Trophoblast cell (in vitro differentiated cells and primary cell): ENCODE results near the gene UGT2B11. TPM values are rescaled to one million over a fixed set of nuclear protein-coding genes. Genes with fewer than 3 reads are reported as not detected.
"Not testable (repeated sequence)": the region's sequence is repeated elsewhere in the genome, so short reads cannot be mapped to it uniquely, and the experiment has no call there.

Experiments
- DNase-seq, 2 donors: peaks; one replicate each; pipeline ENCODE4 v3.0.0-alpha.2; 2016
- H2AFZ ChIP-seq: 2 replicates; pipeline ENCODE4 v1.6.1; 2013; ENCODE audit warnings: low read length, moderate library complexity, mild to moderate bottlenecking; ENCODE audit not compliant: insufficient read depth, poor library complexity
- H2AK5ac ChIP-seq: 2 replicates; pipeline ENCODE4 v1.6.1; 2013; ENCODE audit warnings: mild to moderate bottlenecking, low read length
- H2BK120ac ChIP-seq: 2 replicates; pipeline ENCODE4 v1.6.1; 2013; ENCODE audit warnings: low read length, mild to moderate bottlenecking, moderate library complexity; ENCODE audit not compliant: insufficient read depth, poor library complexity
- H2BK12ac ChIP-seq: 2 replicates; pipeline ENCODE4 v1.6.1; 2013; ENCODE audit warnings: mild to moderate bottlenecking, low read length, moderate library complexity
- H2BK5ac ChIP-seq: 2 replicates; pipeline ENCODE4 v1.6.1; 2013; ENCODE audit warnings: low read length, low read depth, moderate library complexity, mild to moderate bottlenecking; ENCODE audit not compliant: poor library complexity
- H3K14ac ChIP-seq: 2 replicates; pipeline ENCODE4 v1.6.1; 2013; ENCODE audit warnings: mild to moderate bottlenecking, low read length
- H3K18ac ChIP-seq: 2 replicates; pipeline ENCODE4 v1.6.1; 2013; ENCODE audit warnings: mild to moderate bottlenecking, low read length
- H3K23ac ChIP-seq: 2 replicates; pipeline ENCODE4 v1.6.1; 2013; ENCODE audit warnings: low read length
- H3K27ac ChIP-seq: 2 replicates; pipeline ENCODE4 v1.5.1; 2013; ENCODE audit warnings: low read depth, mild to moderate bottlenecking, inconsistent platforms, low read length, moderate library complexity
- H3K27me3 ChIP-seq: 2 replicates; pipeline ENCODE4 v1.6.1; 2013; ENCODE audit warnings: inconsistent platforms, mild to moderate bottlenecking, low read length, moderate library complexity; ENCODE audit not compliant: insufficient read depth
- H3K36me3 ChIP-seq, 2 experiments: 1 replicate in 1 of 2; 2 replicates in 1 of 2; pipeline ENCODE4 v1.6.1; 2013; ENCODE audit warnings: low read length in 2 of 2, mild to moderate bottlenecking in 2 of 2, moderate library complexity in 1 of 2; ENCODE audit not compliant: insufficient read depth in 2 of 2, control insufficient read depth in 1 of 2
- H3K4ac ChIP-seq: 2 replicates; pipeline ENCODE4 v1.6.1; 2013; ENCODE audit warnings: low read depth, mild to moderate bottlenecking, low read length, moderate library complexity
- H3K4me1 ChIP-seq, 2 experiments: 1 replicate in 1 of 2; 2 replicates in 1 of 2; pipeline ENCODE4 v1.6.1; 2013; ENCODE audit warnings: low read length in 2 of 2, mild to moderate bottlenecking in 2 of 2, moderate library complexity in 1 of 2; ENCODE audit not compliant: insufficient read depth in 2 of 2, control insufficient read depth in 1 of 2
- H3K4me2 ChIP-seq: 2 replicates; pipeline ENCODE4 v1.6.1; 2013; ENCODE audit warnings: inconsistent platforms, mild to moderate bottlenecking, low read length, moderate library complexity
- H3K4me3 ChIP-seq: 2 replicates; pipeline ENCODE4 v1.5.1; 2013; ENCODE audit warnings: mild to moderate bottlenecking, low read depth, low read length, inconsistent platforms
- H3K79me1 ChIP-seq: one replicate; pipeline ENCODE4 v1.6.1; 2013; ENCODE audit warnings: low read length
- H3K79me2 ChIP-seq: 2 replicates; pipeline ENCODE4 v1.6.1; 2013; ENCODE audit warnings: low read length, mild to moderate bottlenecking; ENCODE audit not compliant: control insufficient read depth, insufficient read depth, poor library complexity
- H3K9ac ChIP-seq: 2 replicates; pipeline ENCODE4 v1.6.1; 2013; ENCODE audit warnings: mild to moderate bottlenecking, low read length
- H3K9me3 ChIP-seq: 2 replicates; pipeline ENCODE4 v1.6.1; 2013; ENCODE audit warnings: low read depth, mild to moderate bottlenecking, control low read depth, inconsistent platforms, low read length; ENCODE audit not compliant: insufficient read depth
- H4K12ac ChIP-seq: 2 replicates; pipeline ENCODE4 v1.6.1; 2013; ENCODE audit warnings: low read depth, mild to moderate bottlenecking, low read length, moderate library complexity
- H4K8ac ChIP-seq: 2 replicates; pipeline ENCODE4 v1.6.1; 2013; ENCODE audit warnings: low read depth, mild to moderate bottlenecking, low read length, moderate library complexity
- H4K91ac ChIP-seq: one replicate; pipeline ENCODE4 v1.6.1; 2013; ENCODE audit warnings: low read depth, mild to moderate bottlenecking, low read length, moderate library complexity
- WGBS: extraction: QIAGEN DNeasy Blood & Tissue Kit; methylation state at CpG from one replicate; pipeline ENCODE4 v1.1.7; 2013; ENCODE audit warnings: missing lambda C conversion rate; ENCODE audit not compliant: insufficient read length, insufficient coverage; ENCODE audit errors: extremely low coverage; 5-methylcytosine and 5-hydroxymethylcytosine counted together
- polyA plus RNA-seq: library from polyadenylated mRNA; stranded (reverse); fragments of 200-250 nt; gene quantifications from 2 replicates; pipeline ENCODE4 v1.2.3, GENCODE V29; 2013

Gene UGT2B11
- polyA plus RNA-seq = 0.12 TPM in 2 replicates

DNA sequence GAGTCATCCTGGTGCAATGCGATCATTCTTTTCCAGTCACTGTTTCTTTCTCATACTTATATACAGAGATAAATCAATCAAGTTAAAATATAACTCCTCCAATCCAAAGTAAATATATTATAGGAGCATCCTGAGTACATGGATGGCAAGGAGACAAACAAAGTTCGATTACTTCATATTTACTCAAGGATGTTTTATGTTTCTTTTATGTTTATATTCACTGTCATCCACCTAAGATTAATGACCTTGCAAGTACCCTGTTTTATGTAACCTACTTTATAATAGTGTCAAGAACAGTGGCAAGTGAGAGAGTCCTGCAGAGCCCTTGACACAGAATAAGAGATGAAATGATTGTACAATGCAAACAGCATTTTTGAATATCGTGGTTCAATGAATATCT is at the start of gene UGT2B11:
Gene UGT2B11 (minus strand): TSS at position 33 of the 400 bp plus-strand sequence. CDS start 26 bp downstream, at position 7.
- H3K23ac ChIP-seq = no peak within 1 kb of the TSS
- H3K79me1 ChIP-seq = no peaks in the 10 kb centered on the region
- WGBS = no CpG with 5 or more reads among the region's 3 CpGs
- DNase-seq = no peak
- H3K79me2 ChIP-seq = no peaks in the 10 kb centered on the region
- H2BK12ac ChIP-seq = no peak within 1 kb of the TSS
- no peak within 1 kb of the TSS for H3K9ac ChIP-seq
- no peaks in the 10 kb centered on the region for H3K4me1 ChIP-seq
- H3K14ac ChIP-seq = no peak within 1 kb of the TSS
- no peak within 1 kb of the TSS for H3K4ac ChIP-seq
- H3K18ac ChIP-seq = no peak within 1 kb of the TSS
- no peak within 1 kb of the TSS for H4K91ac ChIP-seq
- no peaks in the 10 kb centered on the region for H3K27me3 ChIP-seq
- H3K27ac ChIP-seq = no peak within 1 kb of the TSS
- H3K36me3 ChIP-seq = no peaks in the 10 kb centered on the region
- H3K9me3 ChIP-seq = no peaks in the 10 kb centered on the region
- no peak within 1 kb of the TSS for H2AFZ ChIP-seq
- H4K12ac ChIP-seq = no peak within 1 kb of the TSS
- no peak within 1 kb of the TSS for H2AK5ac ChIP-seq
- no peak within 1 kb of the TSS for H2BK5ac ChIP-seq
- no peak within 1 kb of the TSS for H2BK120ac ChIP-seq
- H3K4me3 ChIP-seq = no peak within 1 kb of the TSS
- no peak within 1 kb of the TSS for H4K8ac ChIP-seq
- H3K4me2 ChIP-seq = no peak within 1 kb of the TSS

DNA sequence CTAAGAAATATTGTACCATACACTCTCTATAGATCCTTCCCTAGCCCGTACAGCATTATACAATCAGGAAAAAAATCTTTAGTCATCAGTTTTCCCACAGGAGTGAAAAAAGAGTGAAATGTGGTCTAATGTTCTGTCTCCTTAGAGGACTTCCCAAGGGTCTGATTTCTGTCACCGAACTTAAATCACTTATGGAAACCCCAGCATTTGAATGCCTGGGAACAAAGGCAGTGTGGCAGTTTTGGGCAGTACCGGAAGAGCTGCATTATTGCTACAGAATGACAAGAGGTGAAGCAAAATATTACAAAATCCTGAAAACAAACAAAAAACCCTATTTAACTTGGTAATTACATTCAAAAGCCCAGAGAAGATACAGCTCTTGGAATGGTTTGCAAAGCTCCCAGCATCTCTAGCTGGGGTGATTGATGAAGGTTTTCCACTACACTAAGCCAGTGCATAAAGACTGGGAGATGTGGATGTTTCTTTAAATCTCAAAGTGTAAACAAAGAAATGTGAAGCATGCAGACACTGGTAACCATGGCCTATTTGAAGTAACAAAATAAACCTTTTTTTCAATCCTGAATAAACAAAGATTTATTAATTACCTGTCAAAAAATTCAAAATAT is 38.7 kb upstream of the UGT2B11 start:
- not testable (repeated sequence) for H2BK120ac ChIP-seq, H4K8ac ChIP-seq, H3K14ac ChIP-seq, DNase-seq, H2AK5ac ChIP-seq, H3K9ac ChIP-seq, H3K23ac ChIP-seq, H3K9me3 ChIP-seq, H2AFZ ChIP-seq, H3K27ac ChIP-seq, H3K79me2 ChIP-seq, H3K18ac ChIP-seq, H3K4me1 ChIP-seq, H2BK5ac ChIP-seq, H3K4ac ChIP-seq, H2BK12ac ChIP-seq, H3K4me2 ChIP-seq, H3K4me3 ChIP-seq, H3K79me1 ChIP-seq, H4K12ac ChIP-seq, H3K36me3 ChIP-seq, H3K27me3 ChIP-seq, H4K91ac ChIP-seq
- WGBS = no CpG with 5 or more reads among the region's 3 CpGs

DNA sequence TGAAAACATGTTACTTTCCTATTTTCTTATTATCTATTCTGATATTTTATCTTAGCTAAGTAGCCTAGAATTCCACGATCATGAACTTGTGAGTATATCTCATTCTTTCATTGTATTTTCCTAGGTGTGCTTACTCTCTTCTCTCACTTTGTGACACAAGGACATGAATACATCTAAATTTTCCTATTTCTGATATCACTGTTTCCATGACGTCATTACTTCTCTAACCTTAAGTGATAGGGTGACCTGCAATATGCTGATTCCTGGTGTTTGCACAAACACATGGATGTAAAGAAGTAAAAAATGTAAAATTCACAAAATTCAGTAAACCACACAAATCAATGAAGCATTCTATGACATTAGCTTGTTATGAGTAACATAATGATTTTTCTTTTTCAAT is 36.3 kb upstream of the UGT2B11 start:
- not testable (repeated sequence) for H3K23ac ChIP-seq, H4K91ac ChIP-seq, H3K9ac ChIP-seq, DNase-seq, H3K18ac ChIP-seq, H3K4me1 ChIP-seq, H2AK5ac ChIP-seq, H3K27ac ChIP-seq, H3K79me2 ChIP-seq, H4K8ac ChIP-seq, H3K4me2 ChIP-seq, H3K27me3 ChIP-seq, H3K9me3 ChIP-seq, H2AFZ ChIP-seq, H2BK5ac ChIP-seq, H3K4ac ChIP-seq, H2BK120ac ChIP-seq, H3K4me3 ChIP-seq, H3K36me3 ChIP-seq, H3K79me1 ChIP-seq, H4K12ac ChIP-seq, H2BK12ac ChIP-seq, H3K14ac ChIP-seq
- no CpG with 5 or more reads among the region's 2 CpGs for WGBS

DNA sequence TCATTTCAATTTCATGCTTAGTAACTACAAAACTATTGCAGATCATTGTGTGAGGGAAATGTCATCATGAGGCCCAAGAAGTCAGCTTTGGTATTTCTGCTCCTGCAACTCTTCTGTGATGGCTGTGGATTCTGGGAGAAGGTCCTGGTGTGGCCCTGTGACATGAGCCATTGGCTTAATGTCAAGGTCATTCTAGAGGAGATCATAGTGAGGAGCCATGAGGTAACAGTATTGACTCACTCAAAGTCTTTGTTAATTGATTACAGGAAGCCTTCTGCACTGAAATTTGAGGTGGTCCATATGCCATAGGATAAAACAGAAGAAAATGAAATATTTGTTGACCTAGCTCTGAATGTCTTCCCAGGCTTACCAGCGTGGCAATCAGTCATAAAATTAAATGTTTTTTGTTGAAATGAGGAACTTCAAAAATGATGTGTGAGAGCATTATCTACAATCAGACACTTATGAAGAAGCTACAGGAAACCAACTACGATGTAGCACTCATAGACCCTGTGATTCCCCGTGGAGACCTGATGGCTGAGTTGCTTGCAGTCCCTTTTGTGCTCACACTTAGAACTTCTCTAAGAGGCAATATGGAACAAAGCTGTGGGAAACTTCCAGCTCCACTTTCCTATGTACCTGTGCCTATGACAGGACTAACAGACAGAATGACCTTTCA is 28.2 kb upstream of the UGT2B11 start:
- not testable (repeated sequence) for H4K12ac ChIP-seq, H3K9ac ChIP-seq, H2BK12ac ChIP-seq, H2BK5ac ChIP-seq, H3K23ac ChIP-seq, H3K36me3 ChIP-seq, H3K4me3 ChIP-seq, H3K9me3 ChIP-seq, H2AFZ ChIP-seq, H3K79me1 ChIP-seq, H3K4me1 ChIP-seq, H3K27ac ChIP-seq, H4K8ac ChIP-seq, H2AK5ac ChIP-seq, H2BK120ac ChIP-seq, H3K4me2 ChIP-seq, H4K91ac ChIP-seq, DNase-seq, H3K27me3 ChIP-seq, H3K4ac ChIP-seq, H3K79me2 ChIP-seq, H3K14ac ChIP-seq, H3K18ac ChIP-seq
- no CpG with 5 or more reads among the region's 3 CpGs for WGBS
